HL-60 (cell line): Measurements from ENCODE around the gene HIF3A.

ENCODE experiments used
- DNase-seq, 2 experiments: peaks; one replicate each; pipeline ENCODE4 v3.0.0-alpha.2; 2010 to 2020; ENCODE audit warnings: low read depth in 1 of 2, low spot score in 1 of 2
- H3K27ac ChIP-seq: fragments of 250-450 bp; sonication (Bioruptor Pico); replicated peaks from 2 replicates; pipeline ENCODE4 v1.5.1; 2020; ENCODE audit warnings: mild to moderate bottlenecking, moderate library complexity
- H3K27me3 ChIP-seq: fragments of 250-450 bp; sonication (Bioruptor Pico); 2 replicates; pipeline ENCODE4 v1.5.1; 2021; ENCODE audit warnings: mild to moderate bottlenecking, moderate library complexity; ENCODE audit not compliant: insufficient read depth, poor library complexity, severe bottlenecking
- H3K4me3 ChIP-seq: replicated peaks from 2 replicates; pipeline ENCODE4 v1.5.1; 2011; ENCODE audit warnings: mild to moderate bottlenecking, control low read depth, low read length; ENCODE audit not compliant: insufficient read depth
- CTCF ChIP-seq: IDR thresholded peaks from one replicate; pipeline ENCODE4 v1.5.1; 2011; ENCODE audit warnings: low read length, control low read depth, inconsistent platforms; ENCODE audit not compliant: insufficient read depth
- GABPA ChIP-seq: IDR thresholded peaks from 2 replicates; pipeline ENCODE4 v1.6.1; 2012; ENCODE audit warnings: low read depth
- POLR2AphosphoS5 ChIP-seq: IDR thresholded peaks from 2 replicates; pipeline ENCODE4 v1.6.1; 2012; ENCODE audit warnings: low read depth
- REST ChIP-seq: IDR thresholded peaks from 2 replicates; pipeline ENCODE4 v1.6.1; 2012; ENCODE audit warnings: low read depth; ENCODE audit not compliant: insufficient replicate concordance
- SPI1 ChIP-seq: IDR thresholded peaks from 2 replicates; pipeline ENCODE4 v1.6.1; 2012; ENCODE audit warnings: low read depth, mild to moderate bottlenecking, borderline replicate concordance

HIF3A gene

GRCh38 chr19:46265217-46265828 is 31.5 kb upstream of the HIF3A start:
- Histone ChIP-seq H3K27ac (no peak overlapping the region), H3K27me3 (peaks cover 8% of the 10 kb centered on the region), H3K4me3 (no peak overlapping the region)
- peak; percentile 29 to 71 for DNase-seq
- TF ChIP-seq REST (no peak), CTCF (peak; percentile 47)

- no peak for TF ChIP-seq POLR2AphosphoS5
- no peak for TF ChIP-seq CTCF
- TF ChIP-seq REST: no peak
- no peak for TF ChIP-seq SPI1
- TF ChIP-seq GABPA: no peak
- peaks cover 17% of the 10 kb centered on the region for H3K27me3 ChIP-seq
- no peak for DNase-seq
- H3K27ac ChIP-seq: no peak overlapping the region
- H3K4me3 ChIP-seq: no peak overlapping the region
Observed at GRCh38 chr19:46269101-46269500, 27.7 kb upstream of the HIF3A start.

- peaks cover 17% of the 10 kb centered on the region for H3K27me3 ChIP-seq
- no peak for TF ChIP-seq CTCF
- no peak for TF ChIP-seq POLR2AphosphoS5
- TF ChIP-seq REST: no peak
- TF ChIP-seq GABPA: no peak
- TF ChIP-seq SPI1: no peak
- H3K4me3 ChIP-seq: no peak overlapping the region
- no peak overlapping the region for H3K27ac ChIP-seq
- DNase-seq: no peak
Observed at GRCh38 chr19:46270521-46271256, 26.2 kb upstream of the HIF3A start.
